Stimulated activated naive CD4-positive, alpha-beta T cell (primary cell): ENCODE data around the gene GABARAPL2.
A peak's percentile ranks its signal among the peaks of the same experiment; 100 is the strongest.
"Not testable (repeated sequence)": the region's sequence is repeated elsewhere in the genome, so short reads cannot be mapped to it uniquely, and the experiment has no call there.

Experiments
- DNase-seq, 6 experiments: peaks; one replicate each; lab custom pipeline; 2025; lab: John Stamatoyannopoulos, UW

Gene GABARAPL2

GRCh38 chr16:75566040-75566757, at the start of gene GABARAPL2:
GABARAPL2 (plus strand) TSS chr16:75566379; CDS start chr16:75566487, 108 bp downstream.
- DNase-seq: peak; percentile 82 to 95 (median 90)

GRCh38 chr16:75519175-75519574, 47.0 kb upstream of the GABARAPL2 start:
- no peak for DNase-seq

GRCh38 chr16:75526032-75526790, 40.0 kb upstream of the GABARAPL2 start:
- no peak for DNase-seq

- no peak for DNase-seq
Measured at GRCh38 chr16:75527825-75528299, 38.3 kb upstream of the GABARAPL2 start.

GRCh38 chr16:75529056-75529905, 36.9 kb upstream of the GABARAPL2 start:
- DNase-seq: no peak

- DNase-seq: no peak
Measured at GRCh38 chr16:75529959-75530358, 36.2 kb upstream of the GABARAPL2 start.

- no peak for DNase-seq
Measured at GRCh38 chr16:75532142-75532765, 33.9 kb upstream of the GABARAPL2 start.

- no peak for DNase-seq
Measured at GRCh38 chr16:75532791-75533190, 33.4 kb upstream of the GABARAPL2 start.

GRCh38 chr16:75534560-75535205, 31.5 kb upstream of the GABARAPL2 start:
- DNase-seq: no peak

GRCh38 chr16:75535211-75535843, 30.9 kb upstream of the GABARAPL2 start:
- DNase-seq: no peak

- no peak for DNase-seq
Measured at GRCh38 chr16:75535901-75536300, 30.3 kb upstream of the GABARAPL2 start, which contains the start of gene CHST5. CHST5 (minus strand) TSS chr16:75536108; CDS start chr16:75530384, 5,724 bp downstream.

GRCh38 chr16:75537776-75538175, 28.4 kb upstream of the GABARAPL2 start:
- no peak for DNase-seq

- DNase-seq: not testable (repeated sequence)
Measured at GRCh38 chr16:75538882-75539565, 27.2 kb upstream of the GABARAPL2 start.

- no peak for DNase-seq
Measured at GRCh38 chr16:75541236-75541635, 24.9 kb upstream of the GABARAPL2 start.

- not testable (repeated sequence) for DNase-seq
Measured at GRCh38 chr16:75542462-75542861, 23.7 kb upstream of the GABARAPL2 start.

GRCh38 chr16:75545879-75546278, 20.3 kb upstream of the GABARAPL2 start:
- not testable (repeated sequence) for DNase-seq

GRCh38 chr16:75546293-75546692, 19.9 kb upstream of the GABARAPL2 start:
- DNase-seq: no peak

- not testable (repeated sequence) for DNase-seq
Measured at GRCh38 chr16:75548456-75548855, 17.7 kb upstream of the GABARAPL2 start.

GRCh38 chr16:75550211-75550662, 15.9 kb upstream of the GABARAPL2 start:
- DNase-seq: peak in 2 of 6 experiments; percentile 1 to 2

- no peak for DNase-seq
Measured at GRCh38 chr16:75552951-75553350, 13.2 kb upstream of the GABARAPL2 start.
